HL-60/S4 treated with phorbol 12-myristate 13-acetate at 8.2 ng/mL for 4 days and 3 days (cell line): ENCODE measurements around the gene CDC42BPB.

Source experiments
- in situ Hi-C: fragments of 300-500 bp; cut with MboI; formaldehyde crosslinking; loops from 2 replicates; pipeline ENCODE4 v1.15.0; 2022; ENCODE audit warnings: low sequenced_read_pairs

Gene CDC42BPB

DNA sequence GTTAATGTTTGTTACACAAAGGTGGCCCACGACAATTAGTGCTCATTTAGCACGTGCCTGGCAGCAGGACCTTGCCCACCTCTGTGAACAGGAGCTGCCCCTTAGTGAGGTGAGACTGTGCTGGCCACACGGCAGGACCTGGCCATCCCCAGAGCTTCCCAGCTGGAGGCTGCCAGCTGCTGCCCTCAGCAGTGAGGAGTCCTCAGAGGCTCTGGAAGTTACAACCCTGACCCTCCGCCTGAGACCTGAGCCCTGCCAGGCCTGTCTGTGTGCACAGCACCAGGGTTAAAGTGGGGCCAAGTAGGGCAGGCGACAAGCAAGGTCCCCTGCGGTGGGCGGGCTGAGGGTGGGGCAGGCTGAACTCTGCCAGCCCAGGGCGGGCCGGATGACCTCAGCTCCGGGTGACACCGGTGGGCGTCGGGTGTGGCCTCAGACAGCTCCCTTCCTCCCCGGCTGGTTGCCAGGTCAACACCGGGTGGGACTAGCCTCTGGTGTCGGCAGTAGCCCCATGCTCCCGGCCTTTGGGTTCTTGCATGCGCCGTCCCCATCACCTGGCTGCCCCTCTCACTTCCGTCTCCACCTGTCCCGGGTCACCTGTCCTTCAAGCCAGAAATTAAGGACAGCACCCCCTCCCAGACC lies 17.5 kb upstream of the CDC42BPB start:
- in situ Hi-C loops = no loop called here

DNA sequence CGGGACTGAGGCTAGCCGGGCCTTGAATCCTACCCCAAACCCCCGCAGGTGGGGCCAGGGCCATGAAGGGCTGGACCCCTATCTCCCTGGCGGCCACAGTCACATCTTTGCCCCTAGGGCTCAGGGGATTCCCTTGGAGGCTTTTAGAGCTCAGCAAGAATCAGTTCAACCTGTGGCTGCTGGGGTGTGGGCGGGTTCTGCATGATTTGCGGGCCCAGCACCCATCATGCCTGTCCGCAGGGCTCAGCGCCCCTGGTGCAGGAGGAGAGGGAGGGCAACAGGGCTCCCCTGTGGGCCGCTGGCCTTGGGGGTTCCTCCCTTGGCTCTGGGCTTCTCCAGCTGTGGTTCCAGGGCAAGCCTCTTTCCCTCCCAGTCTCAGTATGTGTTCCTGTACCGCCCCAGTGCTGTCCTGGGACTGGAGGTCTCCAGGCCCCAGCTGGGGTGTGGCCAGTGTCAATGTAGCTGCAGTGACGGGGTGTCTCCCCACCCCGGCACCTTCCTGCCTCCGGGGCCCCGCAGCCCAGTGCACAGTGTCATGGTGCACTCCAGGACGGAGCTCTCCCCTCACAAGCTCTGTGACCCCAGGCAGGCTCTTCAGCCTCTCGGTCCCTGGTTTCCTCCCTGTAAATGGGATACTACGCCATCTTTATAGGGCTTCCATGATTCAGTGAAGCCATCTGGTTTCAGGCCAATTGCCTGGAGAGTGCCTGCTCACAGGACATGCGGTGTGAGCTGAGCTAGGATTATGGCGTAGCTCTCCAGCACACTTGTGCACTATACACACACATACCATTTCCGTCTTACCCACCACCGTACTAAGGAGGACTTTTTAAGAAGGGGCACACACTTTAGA lies 16.8 kb upstream of the CDC42BPB start:
- in situ Hi-C loops = no loop called here

DNA sequence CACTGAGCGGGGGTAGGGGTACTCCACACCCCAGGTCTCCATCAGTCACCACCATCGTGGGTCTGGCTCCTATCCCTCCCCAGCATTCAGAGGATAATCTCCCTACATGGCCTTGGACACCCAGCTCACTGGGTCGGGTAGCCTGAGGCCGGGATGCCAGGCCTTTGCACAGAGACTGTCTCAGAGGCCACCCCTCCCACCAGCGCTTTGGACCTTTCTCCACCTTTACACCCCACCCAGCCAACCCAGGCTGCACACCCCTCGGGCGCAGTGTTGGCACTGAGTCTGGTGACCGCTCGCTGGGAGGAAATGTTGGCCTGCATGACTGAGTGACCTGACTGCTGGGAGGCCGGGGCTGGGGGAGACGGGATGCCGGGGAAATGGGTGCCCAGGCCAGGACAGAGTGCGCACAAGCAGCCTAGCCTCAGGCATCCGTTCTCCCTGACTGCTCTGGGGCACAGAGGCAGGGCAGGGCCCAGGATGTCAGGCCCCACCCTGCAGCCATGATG lies 16.1 kb upstream of the CDC42BPB start:
- in situ Hi-C loops = no loop called here

DNA sequence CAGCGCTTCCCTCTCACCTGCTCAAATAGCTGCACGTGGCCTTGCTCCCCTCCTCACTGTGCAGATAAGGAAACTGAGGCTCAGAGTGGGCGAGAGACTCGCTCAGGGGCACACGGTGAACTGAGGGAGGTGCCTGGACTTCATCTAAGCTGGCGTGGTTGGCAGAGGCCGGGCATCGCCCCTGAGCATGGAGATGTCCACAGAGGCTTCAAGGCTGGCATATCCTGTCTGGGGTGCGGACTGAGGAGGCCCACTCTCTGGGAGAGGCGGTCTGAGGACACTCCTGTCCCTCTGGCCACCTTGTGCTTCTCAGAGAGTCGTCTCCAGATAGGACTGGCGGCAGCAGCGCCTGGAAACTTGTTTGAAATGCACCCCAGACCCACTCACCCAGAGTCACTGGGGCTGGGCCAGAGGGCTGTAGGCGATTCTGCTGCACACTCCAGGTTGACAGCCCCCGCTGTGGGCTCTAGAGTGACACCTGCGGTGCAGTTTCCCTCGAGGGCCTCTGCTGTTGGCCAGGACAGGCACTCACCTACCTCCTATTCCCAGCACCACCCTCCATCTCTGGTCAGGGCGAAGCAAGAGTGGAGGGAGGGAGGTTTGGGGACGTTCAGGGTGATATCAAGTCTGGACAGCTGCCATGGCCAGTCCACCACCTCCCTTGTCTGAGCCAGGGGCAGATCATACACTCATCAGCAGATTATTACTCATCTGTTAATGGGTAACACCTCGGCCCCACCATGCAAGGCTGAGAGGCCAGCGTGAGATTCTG lies 15.4 kb upstream of the CDC42BPB start:
- in situ Hi-C loops = no loop called here

DNA sequence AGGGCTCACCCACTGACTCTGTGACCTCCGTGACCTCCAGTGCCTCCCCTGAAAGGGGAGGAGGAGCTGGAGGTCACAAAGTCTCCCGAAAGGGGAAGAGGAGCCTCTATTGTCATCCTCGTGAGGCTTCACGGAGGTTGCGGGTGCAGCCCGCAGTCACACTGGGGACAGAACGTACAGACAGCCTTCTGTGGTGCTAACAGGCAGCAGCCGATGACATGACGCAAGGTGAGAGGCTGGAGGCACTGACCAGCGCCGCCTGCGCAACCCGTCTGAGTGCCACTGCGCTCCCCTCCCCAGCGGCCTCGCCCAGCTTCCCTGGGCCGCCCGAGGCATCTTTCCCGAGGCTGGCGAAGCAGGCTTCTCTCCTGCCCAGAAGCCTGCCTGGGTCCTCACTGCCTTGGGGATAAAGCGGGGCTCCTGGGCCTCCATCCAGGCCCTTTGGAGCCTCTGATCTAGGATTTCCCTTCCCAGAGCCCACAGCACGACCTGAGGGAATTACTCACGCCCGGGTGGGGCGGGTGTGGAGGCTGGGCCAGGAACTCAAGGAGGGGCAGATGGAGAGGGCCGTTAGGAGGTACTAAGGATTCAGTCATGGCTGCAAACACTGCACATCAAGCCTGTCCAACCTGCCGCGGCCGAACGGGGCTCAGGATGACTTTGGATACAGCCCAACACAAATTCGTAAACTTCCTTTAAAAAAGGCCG lies 14.3 kb upstream of the CDC42BPB start:
- in situ Hi-C loops = no loop called here

DNA sequence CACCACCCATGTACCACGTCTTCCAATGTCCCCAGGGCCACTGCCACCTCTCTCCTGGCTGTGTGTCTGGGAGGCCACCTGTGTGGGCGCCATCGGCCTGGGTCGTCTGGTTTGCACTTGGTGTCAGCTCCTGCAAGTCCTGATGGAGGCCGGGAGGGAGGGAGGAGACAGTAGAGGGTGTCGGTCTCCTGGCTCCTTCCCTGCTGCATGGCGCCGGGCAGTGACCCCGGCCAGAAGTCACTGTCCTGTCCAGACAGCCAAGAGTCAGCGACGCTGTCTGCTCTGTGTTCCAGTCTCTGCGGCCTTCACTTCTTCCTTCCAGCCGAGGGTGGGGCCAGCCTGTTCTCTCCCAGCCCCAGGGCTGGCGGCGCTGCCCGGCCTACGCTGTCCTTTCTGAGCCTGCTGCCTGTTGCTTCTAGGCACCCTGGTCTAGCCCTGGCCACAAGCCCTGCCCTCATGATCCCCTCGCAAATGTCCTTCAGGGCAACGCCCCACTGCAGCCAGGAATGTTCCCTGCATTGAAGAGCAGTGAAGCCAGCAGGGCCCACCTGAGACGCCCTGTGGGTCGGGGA lies 13.7 kb upstream of the CDC42BPB start:
- in situ Hi-C loops = no loop called here

DNA sequence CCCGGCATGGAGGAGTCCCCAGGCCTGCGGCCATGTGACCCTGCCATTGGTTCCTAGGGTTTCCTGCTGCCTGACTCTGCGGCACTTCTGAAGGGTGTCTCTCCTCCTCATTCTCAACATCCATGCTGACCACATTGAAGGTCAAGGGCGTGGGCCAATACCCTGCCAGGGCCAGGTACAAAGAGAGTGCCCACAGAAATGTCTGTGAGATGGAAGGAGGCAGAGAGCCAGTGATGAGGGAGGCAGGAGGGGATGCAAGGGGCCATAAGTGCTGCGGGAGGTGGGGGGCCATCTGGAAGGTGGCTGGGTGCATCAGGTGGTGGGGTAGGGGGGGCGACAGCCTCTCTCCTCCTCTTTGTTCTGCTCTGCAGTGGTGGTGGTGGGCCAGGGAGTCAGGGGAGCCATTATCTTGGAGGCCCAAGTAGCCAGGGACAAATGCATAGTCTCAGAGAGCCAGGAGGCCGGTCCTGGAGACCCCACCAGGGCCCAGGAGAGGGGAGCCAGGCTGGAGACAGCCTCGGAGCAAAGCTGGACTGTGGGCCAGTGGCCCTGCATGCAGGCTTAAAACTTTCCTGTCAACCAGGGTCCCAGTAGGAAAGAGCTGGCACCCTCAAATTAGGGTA lies 13.0 kb upstream of the CDC42BPB start:
- in situ Hi-C loops = no loop called here

DNA sequence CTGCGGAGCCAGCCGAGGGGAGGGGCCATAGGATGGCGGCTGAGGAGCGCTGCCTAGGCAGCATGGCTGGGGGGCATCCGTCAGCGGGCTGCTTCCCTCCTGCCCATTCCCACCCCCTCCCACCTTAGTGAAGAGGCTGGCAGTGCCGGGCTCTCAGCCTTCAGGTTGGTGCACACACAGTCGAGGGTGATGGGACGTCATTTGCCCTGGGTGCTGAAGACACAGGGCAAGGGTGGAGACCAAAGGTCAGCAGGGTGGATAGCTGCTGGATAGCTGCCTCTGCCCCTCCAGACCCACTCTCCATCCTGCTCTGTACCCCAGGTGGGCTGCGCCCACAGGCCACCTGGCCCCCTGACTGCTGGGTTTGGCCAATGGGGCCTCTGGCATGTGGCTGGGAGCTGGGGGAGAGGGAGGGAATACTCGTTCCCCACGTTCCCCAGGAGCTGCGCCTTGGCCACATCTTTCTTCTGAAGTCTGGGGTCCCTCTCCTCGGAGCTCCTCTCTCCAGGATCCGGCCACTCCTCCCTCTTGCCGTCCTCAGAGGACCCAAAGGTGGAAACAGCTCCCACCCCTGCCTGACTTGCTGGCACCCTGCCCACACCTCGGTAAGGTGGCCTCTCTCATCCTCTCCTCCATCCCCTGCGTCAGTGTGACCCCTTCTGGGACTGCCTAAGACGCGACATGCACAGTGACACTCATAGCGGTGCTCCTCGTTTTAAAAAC lies 11.2 kb upstream of the CDC42BPB start:
- in situ Hi-C loops = no loop called here

DNA sequence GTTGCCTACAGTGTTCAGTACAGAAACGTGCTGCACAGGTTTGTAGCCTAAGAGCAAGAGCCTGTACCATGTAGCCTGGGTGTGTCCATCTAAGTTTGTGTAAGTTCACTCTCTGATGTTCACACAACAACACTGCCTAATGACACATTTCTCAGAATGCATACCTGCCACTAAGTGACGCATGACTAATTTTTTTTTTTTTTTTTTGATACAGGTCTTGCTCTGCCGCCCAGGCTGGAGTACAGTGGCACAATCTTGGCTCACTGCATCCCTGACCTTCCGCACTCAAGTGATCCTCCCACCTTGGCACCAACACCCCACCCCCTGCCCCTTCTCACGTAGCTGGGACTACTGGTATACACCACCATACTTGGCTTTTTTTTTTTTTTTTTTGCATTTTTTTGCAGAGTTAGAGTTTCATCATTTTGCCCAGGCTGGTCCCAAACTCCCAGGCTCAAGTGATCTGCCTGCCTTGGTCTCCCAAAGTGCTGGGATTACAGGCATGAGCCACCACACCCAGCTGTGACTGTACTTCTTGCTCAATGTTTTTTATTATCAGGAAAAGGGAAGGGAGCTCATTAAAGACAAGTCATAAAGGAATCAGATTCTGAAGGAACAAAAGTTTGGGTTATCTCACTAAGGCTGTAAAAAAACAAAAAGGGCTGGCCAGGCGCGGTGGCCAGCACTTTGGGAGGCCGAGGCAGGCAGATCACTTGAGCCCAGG lies 10.0 kb upstream of the CDC42BPB start:
- in situ Hi-C loops = no loop called here

DNA sequence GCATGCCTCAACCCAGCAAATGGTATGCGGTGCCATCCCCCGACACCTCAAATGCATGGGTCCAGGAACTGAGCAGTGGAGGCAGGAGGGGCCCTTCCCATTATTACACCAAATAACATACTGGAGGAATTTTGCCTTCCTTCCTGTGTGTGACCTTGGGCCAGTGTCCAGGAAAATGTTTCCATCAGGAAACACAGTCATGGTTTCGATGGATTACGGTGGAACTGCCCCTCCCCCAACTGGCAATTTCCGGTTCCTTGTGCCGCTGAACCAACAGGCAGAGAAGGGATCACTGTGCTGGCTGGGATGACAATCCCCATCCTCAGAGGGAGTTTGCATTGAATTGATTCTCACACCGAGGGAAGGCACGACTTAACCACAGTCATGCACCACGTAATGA lies 9.1 kb upstream of the CDC42BPB start:
- in situ Hi-C loops = no loop called here

DNA sequence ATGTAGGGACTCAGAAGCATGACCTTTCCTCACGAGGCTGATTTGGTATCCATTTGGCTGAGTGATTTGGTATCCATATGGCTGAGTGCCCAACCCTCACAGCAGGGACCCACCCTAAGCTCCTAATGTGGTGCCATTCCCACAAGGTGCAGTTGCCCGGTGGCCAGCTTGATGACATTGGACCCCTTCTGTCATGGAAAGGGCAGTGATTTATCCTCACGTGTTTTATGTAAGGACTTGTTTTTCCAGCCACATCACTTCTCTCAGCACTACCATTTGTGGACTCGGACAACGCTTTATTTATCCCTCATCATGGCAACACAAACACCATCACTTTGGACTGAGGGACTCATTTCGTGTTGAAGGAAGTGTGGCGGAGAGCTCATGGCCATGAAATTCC lies 8.5 kb upstream of the CDC42BPB start:
- in situ Hi-C loops = no loop called here

DNA sequence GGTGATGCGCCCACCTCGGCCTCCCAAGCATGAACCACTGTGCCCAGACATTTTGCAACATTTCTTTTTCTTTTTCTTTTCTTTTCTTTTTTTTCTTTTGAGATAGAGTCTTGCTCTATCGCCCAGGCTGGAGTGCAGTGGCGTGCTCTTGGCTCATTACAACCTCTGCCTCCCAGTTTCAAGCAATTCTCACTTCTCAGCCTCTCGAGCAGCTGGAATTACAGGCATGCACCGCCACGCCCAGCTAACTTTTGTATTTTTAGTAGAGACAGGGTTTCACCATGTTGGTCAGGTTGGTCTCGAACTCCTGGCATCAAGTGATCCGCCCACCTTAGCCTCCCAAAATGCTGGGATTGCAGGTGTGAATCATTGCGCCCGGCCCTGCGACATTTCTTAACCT lies 7.6 kb upstream of the CDC42BPB start:
- in situ Hi-C loops = no loop called here

DNA sequence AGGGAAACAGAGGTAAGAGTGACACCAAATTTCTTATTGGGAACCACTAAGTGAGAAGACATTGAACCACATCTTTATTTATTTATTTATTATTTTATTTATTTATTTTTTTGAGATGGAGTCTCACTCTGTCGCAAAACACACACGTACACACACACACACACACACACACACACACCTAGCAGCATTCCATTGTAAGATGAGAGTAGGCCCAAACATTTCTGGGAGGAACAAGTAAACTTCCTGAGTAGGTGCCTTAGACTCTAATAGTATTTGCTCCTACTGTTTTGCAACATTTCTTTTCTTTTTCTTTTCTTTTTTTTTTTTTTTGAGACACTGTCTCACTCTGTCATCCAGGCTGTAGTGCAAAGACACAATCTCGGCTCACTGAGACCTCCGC lies 7.1 kb upstream of the CDC42BPB start:
- in situ Hi-C loops = no loop called here

DNA sequence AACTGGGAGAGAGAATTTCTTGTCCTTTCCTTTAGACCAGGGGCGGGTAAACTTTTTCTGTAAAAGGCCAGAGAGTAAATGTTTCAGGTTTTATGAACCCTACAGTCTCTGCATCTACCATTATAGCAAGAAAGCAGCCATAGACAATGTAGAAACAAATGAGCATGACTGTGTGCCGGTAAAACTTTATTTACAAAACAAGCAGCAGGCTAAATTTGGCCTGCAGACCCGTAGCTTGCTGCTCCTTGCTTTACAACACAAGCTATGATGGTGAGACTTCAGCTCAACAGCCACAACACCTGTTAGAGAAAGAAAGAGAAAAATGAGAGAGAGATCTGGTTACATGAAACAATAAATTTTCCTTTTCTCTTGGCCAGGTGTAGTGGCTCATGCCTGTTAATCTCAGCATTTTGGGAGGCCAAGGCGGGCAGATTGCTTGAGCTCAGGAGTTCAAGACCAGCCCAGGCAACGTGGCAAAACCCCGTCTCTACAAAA lies 4.2 kb upstream of the CDC42BPB start:
- in situ Hi-C loops = no loop called here

DNA sequence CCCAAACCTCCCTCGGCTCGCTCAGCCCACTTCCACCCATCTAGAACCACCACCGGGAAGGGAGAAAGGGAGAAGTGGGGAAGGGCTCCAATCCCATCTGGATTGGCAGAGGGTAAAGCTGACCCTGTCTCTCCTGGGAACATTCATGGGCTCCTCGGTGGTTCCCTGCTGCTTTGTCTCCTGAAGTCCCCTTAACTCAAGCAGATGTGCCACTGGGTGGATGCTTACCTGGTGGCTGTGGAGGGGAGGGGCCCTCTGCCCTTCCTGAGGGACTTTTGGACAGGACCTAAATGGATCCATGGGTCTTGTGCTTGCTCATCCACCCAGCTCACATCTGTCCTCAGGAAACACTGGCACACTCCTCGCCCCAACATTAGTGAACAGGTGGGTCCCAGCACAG lies 2.2 kb upstream of the CDC42BPB start:
- in situ Hi-C loops = no loop called here

DNA sequence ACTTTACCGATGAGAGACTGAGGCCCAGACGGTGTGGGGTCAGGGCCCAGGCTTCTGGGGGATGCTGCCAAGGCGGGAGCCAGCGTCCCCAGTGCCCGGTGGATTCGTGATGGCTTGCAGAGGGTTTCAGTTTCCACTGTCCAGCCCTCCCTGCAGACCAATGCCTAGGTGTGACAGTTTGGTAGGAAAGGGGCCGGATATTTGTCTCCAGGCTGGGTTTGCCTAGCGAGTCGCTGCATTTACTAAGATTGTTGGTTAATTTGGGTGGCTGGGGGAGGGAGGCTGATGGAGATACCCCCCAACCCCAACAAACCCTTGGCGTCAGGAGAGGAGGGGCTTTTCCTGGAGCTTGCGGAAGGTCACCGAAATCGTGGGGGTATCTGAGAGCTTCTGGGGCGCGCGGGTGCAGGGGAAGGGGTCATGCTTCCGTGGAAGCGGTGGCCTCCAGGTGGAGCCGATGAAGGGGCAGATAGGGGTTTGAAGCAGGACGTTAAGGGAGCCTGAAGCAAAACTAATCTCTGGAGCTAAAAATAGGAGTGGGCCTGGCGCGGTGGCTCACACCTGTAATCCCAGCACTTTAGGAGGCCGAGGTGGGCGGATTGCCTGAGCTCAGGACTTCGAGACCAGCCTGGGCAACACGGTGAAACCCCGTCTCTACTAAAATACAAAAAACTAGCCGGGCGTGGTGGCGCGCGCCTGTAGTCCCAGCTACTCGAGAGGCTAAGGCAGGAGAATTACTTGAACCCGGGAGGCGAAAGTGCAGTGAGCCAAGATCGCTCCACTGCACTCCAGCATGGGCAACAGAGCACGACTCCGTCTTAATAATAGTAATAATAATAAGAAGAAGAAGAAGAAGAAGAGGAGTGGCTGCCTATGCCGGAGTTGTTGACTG lies 1.1 kb upstream of the CDC42BPB start:
- in situ Hi-C loops = no loop called here

DNA sequence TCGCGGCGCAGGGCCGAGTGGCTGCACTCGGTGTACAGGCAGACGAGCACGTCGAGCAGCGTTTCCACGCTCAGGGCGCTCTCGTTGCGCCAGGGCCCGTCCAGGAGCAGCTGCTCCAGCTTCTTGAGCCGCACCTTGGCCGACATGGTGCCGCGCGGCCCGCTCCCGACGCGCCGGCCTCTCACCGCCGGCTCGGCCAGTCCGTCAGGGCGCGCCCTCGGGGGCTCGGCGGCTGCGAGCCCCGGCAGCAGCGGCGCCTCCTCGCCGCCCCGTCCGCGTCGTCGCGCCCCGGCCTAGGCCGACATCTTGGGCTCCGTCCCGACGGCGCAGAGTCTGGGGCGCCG lies 349 bp downstream of the CDC42BPB start:
- in situ Hi-C loops = no loop called here
